T-helper 1 cell treated with Interleukin-12 subunit alpha and Interleukin-12 subunit beta and Interleukin-4 antibody, amounts not matched to agents 30 μg/mL and 1 μg/mL, for 36 hours (primary cell): ENCODE results near the gene CCL8.

Experiments
- H3K27ac Mint-ChIP-seq: one replicate; pipeline ENCODE4 v1.8.0; 2021; ENCODE audit warnings: mild to moderate bottlenecking, mixed read lengths
- H3K27me3 Mint-ChIP-seq: one replicate; pipeline ENCODE4 v1.8.0; 2021; ENCODE audit warnings: low read depth, mixed read lengths
- H3K36me3 Mint-ChIP-seq: one replicate; pipeline ENCODE4 v1.8.0; 2021; ENCODE audit warnings: low read depth, mixed read lengths
- H3K4me1 Mint-ChIP-seq: one replicate; pipeline ENCODE4 v1.8.0; 2021; ENCODE audit warnings: low read depth, mixed read lengths
- H3K4me3 Mint-ChIP-seq: one replicate; pipeline ENCODE4 v1.8.0; 2021; ENCODE audit warnings: mild to moderate bottlenecking, moderate library complexity, mixed read lengths
- H3K9me3 Mint-ChIP-seq: one replicate; pipeline ENCODE4 v1.8.0; 2021; ENCODE audit warnings: mixed read lengths

CCL8 gene

GRCh38 chr17:34367486-34368195 lies 48.4 kb downstream of the CCL8 start:
- Mint-ChIP-seq H3K27ac (no peak overlapping the region), H3K4me1 (peaks cover 49% of the 10 kb centered on the region), H3K27me3 (peaks cover 13% of the 10 kb centered on the region), H3K36me3 (no peaks in the 10 kb centered on the region), H3K9me3 (no peaks in the 10 kb centered on the region), H3K4me3 (no peak overlapping the region)

- Mint-ChIP-seq H3K27me3 (peaks cover 17% of the 10 kb centered on the region), H3K9me3 (no peaks in the 10 kb centered on the region), H3K27ac (no peak overlapping the region), H3K4me1 (peaks cover 47% of the 10 kb centered on the region), H3K4me3 (no peak overlapping the region), H3K36me3 (no peaks in the 10 kb centered on the region)
Measured at GRCh38 chr17:34368196-34368945, 49.1 kb downstream of the CCL8 start.

GRCh38 chr17:34368946-34369500 lies 49.8 kb downstream of the CCL8 start:
- Mint-ChIP-seq H3K36me3 (no peaks in the 10 kb centered on the region), H3K4me3 (no peak overlapping the region), H3K27me3 (peaks cover 18% of the 10 kb centered on the region), H3K4me1 (peaks cover 46% of the 10 kb centered on the region), H3K9me3 (no peaks in the 10 kb centered on the region), H3K27ac (no peak overlapping the region)

GRCh38 chr17:34369571-34369970 lies 50.3 kb downstream of the CCL8 start:
- Mint-ChIP-seq H3K9me3 (no peaks in the 10 kb centered on the region), H3K4me3 (no peak overlapping the region), H3K4me1 (peaks cover 41% of the 10 kb centered on the region), H3K36me3 (no peaks in the 10 kb centered on the region), H3K27me3 (peaks cover 16% of the 10 kb centered on the region), H3K27ac (no peak overlapping the region)

- peaks cover 33% of the 10 kb centered on the region for H3K4me1 Mint-ChIP-seq
- H3K4me3 Mint-ChIP-seq = peak overlapping the region; percentile 37
- no peaks in the 10 kb centered on the region for H3K9me3 Mint-ChIP-seq
- peaks cover 21% of the 10 kb centered on the region for H3K27me3 Mint-ChIP-seq
- H3K27ac Mint-ChIP-seq = peak overlapping the region; percentile 18
- no peaks in the 10 kb centered on the region for H3K36me3 Mint-ChIP-seq
Measured at GRCh38 chr17:34370376-34370996, 51.3 kb downstream of the CCL8 start.

- peaks cover 33% of the 10 kb centered on the region for H3K4me1 Mint-ChIP-seq
- no peaks in the 10 kb centered on the region for H3K36me3 Mint-ChIP-seq
- peaks cover 24% of the 10 kb centered on the region for H3K27me3 Mint-ChIP-seq
- H3K9me3 Mint-ChIP-seq = no peaks in the 10 kb centered on the region
- peak overlapping the region; percentile 37 for H3K4me3 Mint-ChIP-seq
- H3K27ac Mint-ChIP-seq = peak overlapping the region; percentile 18
Measured at GRCh38 chr17:34370997-34371395, 51.8 kb downstream of the CCL8 start.
